Large intestine (tissue), 3 donors: ENCODE measurements around the gene PEX10. TPM values are rescaled to one million over a fixed set of nuclear protein-coding genes. Genes with fewer than 3 reads are reported as not detected.

Experiments used
- DNase-seq, 2 donors: peaks; one replicate each; pipeline versions ENCODE4 v3.0.0 to v3.0.0-alpha.2; 2013
- H3K27ac ChIP-seq: one replicate; pipeline ENCODE4 v1.5.1; 2013; ENCODE audit warnings: low read length
- H3K27me3 ChIP-seq: 2 replicates; pipeline ENCODE4 v1.6.1; 2013; ENCODE audit warnings: low read length; ENCODE audit not compliant: control insufficient read depth, insufficient read depth
- H3K36me3 ChIP-seq: 2 replicates; pipeline ENCODE4 v1.6.1; 2013; ENCODE audit warnings: low read length; ENCODE audit not compliant: control insufficient read depth, insufficient read depth
- H3K4me1 ChIP-seq: one replicate; pipeline ENCODE4 v1.6.1; 2013; ENCODE audit warnings: low read length; ENCODE audit not compliant: control insufficient read depth, insufficient read depth
- H3K4me3 ChIP-seq: one replicate; pipeline ENCODE4 v1.5.1; 2013; ENCODE audit warnings: low read length
- H3K9me3 ChIP-seq: one replicate; pipeline ENCODE4 v1.6.1; 2013; ENCODE audit warnings: mild to moderate bottlenecking, low read depth, low read length, moderate library complexity; ENCODE audit not compliant: control insufficient read depth
- WGBS: methylation state at CpG from one replicate; pipeline ENCODE4 v1.1.5; 2013; ENCODE audit warnings: low lambda C conversion rate; ENCODE audit not compliant: insufficient coverage; 5-methylcytosine and 5-hydroxymethylcytosine counted together
- polyA plus RNA-seq: library from polyadenylated mRNA; unstranded; fragments of 120-200 nt; gene quantifications from one replicate; pipeline ENCODE4 v1.2.1, GENCODE V29; 2013

The PEX10 gene
- polyA plus RNA-seq, 1 donor, result 20.5 TPM

GRCh38 chr1:2363847-2364513 is 48.4 kb downstream of the PEX10 start:
- no peak overlapping the region for H3K4me3 ChIP-seq

GRCh38 chr1:2360588-2361364 is 51.6 kb downstream of the PEX10 start:
- H3K4me3 ChIP-seq, result no peak overlapping the region
- no peak for DNase-seq
- H3K36me3 ChIP-seq, result no peaks in the 10 kb centered on the region
- no peaks in the 10 kb centered on the region for H3K4me1 ChIP-seq
- no peaks in the 10 kb centered on the region for H3K9me3 ChIP-seq
- H3K27ac ChIP-seq, result no peak overlapping the region
- no peaks in the 10 kb centered on the region for H3K27me3 ChIP-seq
- WGBS, result no CpG with 5 or more reads among the region's 11 CpGs

More at GRCh38 chr1:2363847-2364513, 48.4 kb downstream of the PEX10 start:
- H3K9me3 ChIP-seq, result no peaks in the 10 kb centered on the region
- no peaks in the 10 kb centered on the region for H3K27me3 ChIP-seq
- H3K27ac ChIP-seq, result no peak overlapping the region
- WGBS, result 100% methylated on average over 2 of the region's 2 CpGs
- DNase-seq, result no peak
- no peaks in the 10 kb centered on the region for H3K36me3 ChIP-seq
- H3K4me1 ChIP-seq, result no peaks in the 10 kb centered on the region

- H3K27ac ChIP-seq, result no peak overlapping the region
- no peaks in the 10 kb centered on the region for H3K27me3 ChIP-seq
- no peaks in the 10 kb centered on the region for H3K4me1 ChIP-seq
- no peak overlapping the region for H3K4me3 ChIP-seq
- DNase-seq, result no peak
- no CpG with 5 or more reads among the region's 24 CpGs for WGBS
- H3K36me3 ChIP-seq, result no peaks in the 10 kb centered on the region
- H3K9me3 ChIP-seq, result no peaks in the 10 kb centered on the region
These were observed 53.4 kb downstream of the PEX10 start for GRCh38 chr1:2358651-2359640.

- H3K9me3 ChIP-seq, result no peaks in the 10 kb centered on the region
- H3K27me3 ChIP-seq, result no peaks in the 10 kb centered on the region
- WGBS, result no CpG with 5 or more reads among the region's 13 CpGs
- H3K27ac ChIP-seq, result no peak overlapping the region
- DNase-seq, result no peak
- no peaks in the 10 kb centered on the region for H3K4me1 ChIP-seq
- no peaks in the 10 kb centered on the region for H3K36me3 ChIP-seq
- no peak overlapping the region for H3K4me3 ChIP-seq
These were observed 54.3 kb downstream of the PEX10 start for GRCh38 chr1:2358072-2358471.

GRCh38 chr1:2356911-2357845 is 55.2 kb downstream of the PEX10 start:
- no peaks in the 10 kb centered on the region for H3K4me1 ChIP-seq
- no peaks in the 10 kb centered on the region for H3K36me3 ChIP-seq
- WGBS, result no CpG with 5 or more reads among the region's 37 CpGs
- no peaks in the 10 kb centered on the region for H3K9me3 ChIP-seq
- no peak for DNase-seq
- H3K4me3 ChIP-seq, result no peak overlapping the region
- no peaks in the 10 kb centered on the region for H3K27me3 ChIP-seq
- no peak overlapping the region for H3K27ac ChIP-seq

GRCh38 chr1:2356401-2356800 is 56.0 kb downstream of the PEX10 start:
- no peaks in the 10 kb centered on the region for H3K9me3 ChIP-seq
- no peak for DNase-seq
- H3K36me3 ChIP-seq, result no peaks in the 10 kb centered on the region
- no peak overlapping the region for H3K4me3 ChIP-seq
- no CpG with 5 or more reads among the region's 15 CpGs for WGBS
- H3K4me1 ChIP-seq, result no peaks in the 10 kb centered on the region
- H3K27me3 ChIP-seq, result no peaks in the 10 kb centered on the region
- H3K27ac ChIP-seq, result no peak overlapping the region

GRCh38 chr1:2355373-2356261 is 56.7 kb downstream of the PEX10 start:
- no peak for DNase-seq
- Histone ChIP-seq H3K27ac (no peak overlapping the region), H3K36me3 (no peaks in the 10 kb centered on the region), H3K27me3 (no peaks in the 10 kb centered on the region), H3K4me3 (no peak overlapping the region), H3K9me3 (no peaks in the 10 kb centered on the region), H3K4me1 (no peaks in the 10 kb centered on the region)
- no CpG with 5 or more reads among the region's 28 CpGs for WGBS

- no peak for DNase-seq
- WGBS, result no CpG with 5 or more reads among the region's 38 CpGs
- Histone ChIP-seq H3K4me1 (no peaks in the 10 kb centered on the region), H3K27ac (no peak overlapping the region), H3K36me3 (no peaks in the 10 kb centered on the region), H3K27me3 (no peaks in the 10 kb centered on the region), H3K4me3 (no peak overlapping the region), H3K9me3 (no peaks in the 10 kb centered on the region)
These were observed 57.6 kb downstream of the PEX10 start for GRCh38 chr1:2354511-2355372.
